ENCODE measurements around the gene FAM81A. TPM values are rescaled to one million over a fixed set of nuclear protein-coding genes. Genes with fewer than 3 reads are reported as not detected.

FAM81A gene
- polyA plus RNA-seq, 10 donors: 0.74 to 2.1 (median 1.1) TPM

DNA sequence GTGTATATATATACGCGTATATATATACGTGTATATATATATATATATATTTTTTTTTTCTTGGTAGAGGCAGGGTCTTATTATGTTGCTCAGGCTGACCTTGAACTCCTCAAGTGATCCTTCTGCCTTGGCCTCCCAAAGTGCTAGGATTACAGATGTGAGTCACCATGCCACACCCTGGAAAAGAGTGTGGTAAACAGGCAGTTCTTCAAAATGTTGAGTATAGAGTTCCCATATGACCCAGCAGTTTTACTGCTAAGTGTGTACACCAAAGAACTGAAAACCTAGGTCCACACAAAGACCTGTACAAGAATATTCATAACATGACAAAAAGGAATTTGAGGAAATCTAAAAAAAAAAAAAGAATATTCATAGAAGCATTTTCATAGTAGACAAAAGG, 101.8 kb downstream of the FAM81A start:
- DNase-seq: no peak

- DNase-seq: no peak
Observed at GRCh38 chr15:59540654-59541053, 102.7 kb downstream of the FAM81A start.

DNA sequence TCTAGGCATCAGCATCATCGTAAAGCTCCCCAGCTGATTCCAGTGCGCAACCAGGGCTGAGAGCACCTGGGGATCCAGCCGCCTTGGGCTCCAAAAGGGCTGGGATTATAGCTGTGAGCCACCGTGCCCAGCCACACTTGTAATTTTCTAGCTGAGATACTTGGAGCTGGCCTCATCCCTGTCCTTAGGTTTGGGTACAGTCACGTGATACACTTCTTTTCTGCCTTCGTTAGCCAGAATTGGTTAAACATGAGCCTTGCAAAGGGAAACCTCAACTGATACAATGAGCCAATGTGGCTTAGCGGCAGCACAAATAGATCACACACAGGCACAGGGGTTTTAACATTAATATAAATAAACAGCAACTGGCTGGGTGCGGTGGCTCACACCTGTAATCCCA, 103.8 kb downstream of the FAM81A start:
- DNase-seq: no peak

- no peak for DNase-seq
Observed at GRCh38 chr15:59543721-59544547, 105.9 kb downstream of the FAM81A start.

GRCh38 chr15:59545573-59545972, 107.6 kb downstream of the FAM81A start:
- DNase-seq: no peak

- no peak for DNase-seq
Observed at GRCh38 chr15:59548501-59549226, 110.7 kb downstream of the FAM81A start.

DNA sequence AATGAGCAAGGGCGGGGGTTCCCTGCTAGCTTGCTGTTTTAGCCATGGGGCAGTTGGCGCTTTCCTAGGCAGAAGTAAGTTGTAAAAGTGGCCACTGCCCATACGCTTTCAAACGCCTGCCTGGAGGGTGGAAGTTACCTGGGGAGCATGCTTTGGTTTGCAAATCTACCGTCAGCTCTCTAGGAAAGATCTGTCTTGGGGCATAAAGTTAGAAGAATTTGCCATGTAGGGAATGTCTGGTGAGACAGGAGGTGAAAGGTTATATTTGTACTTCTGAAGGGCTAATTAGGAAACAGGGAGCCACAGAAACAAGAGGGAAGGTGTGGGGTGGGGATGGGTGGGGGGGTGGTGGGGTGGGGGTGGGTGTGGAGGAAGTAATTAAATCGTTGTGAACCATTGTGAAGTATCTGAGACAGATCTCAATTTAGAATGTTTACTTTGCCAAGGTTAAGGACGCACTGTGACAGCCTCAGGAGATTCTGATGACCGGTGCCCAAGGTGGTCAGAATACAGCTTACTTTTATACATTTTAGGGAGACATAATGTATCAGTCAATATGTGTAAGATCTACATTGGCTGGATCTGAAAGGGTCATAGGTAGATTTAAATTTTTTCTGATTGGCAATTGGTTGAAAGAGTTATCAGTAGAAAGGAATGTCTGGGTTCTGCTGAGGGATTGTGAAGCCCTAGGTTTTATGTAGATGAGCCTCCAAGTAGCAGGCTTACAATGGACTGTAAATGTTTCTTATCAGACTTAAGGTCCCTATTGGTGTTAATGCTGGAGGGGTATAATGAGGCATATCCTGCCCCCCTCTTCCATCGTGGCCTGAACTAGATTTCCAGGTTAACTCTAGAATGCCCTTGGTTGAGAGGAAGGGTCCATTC, 111.6 kb downstream of the FAM81A start:
- no peak for DNase-seq

GRCh38 chr15:59550530-59550929, 112.5 kb downstream of the FAM81A start:
- DNase-seq: no peak

- no peak for DNase-seq
Observed at GRCh38 chr15:59550956-59551355, 113.0 kb downstream of the FAM81A start.

GRCh38 chr15:59553879-59554735, 116.1 kb downstream of the FAM81A start:
- no peak for DNase-seq

DNA sequence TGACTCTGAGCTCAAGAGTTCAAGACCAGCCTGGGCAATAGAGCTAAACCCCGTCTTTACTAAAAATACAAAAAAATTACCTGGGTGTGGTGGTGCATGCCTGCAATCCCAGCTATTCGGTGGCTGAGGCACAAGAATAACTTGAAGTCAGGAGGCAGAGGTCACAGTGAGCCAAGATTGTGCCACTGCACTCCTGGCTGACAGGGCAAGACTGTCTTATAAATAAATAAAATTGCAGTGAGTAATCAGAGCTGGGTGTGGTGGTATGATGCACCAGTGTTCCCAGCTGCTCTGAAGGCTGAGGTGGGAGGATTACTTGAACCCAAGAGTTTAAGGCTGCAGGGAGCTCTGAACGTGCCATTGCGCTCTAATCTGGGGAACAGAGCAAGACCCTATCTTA, 117.7 kb downstream of the FAM81A start:
- no peak for DNase-seq

GRCh38 chr15:59556380-59556779, 118.4 kb downstream of the FAM81A start:
- DNase-seq: no peak

GRCh38 chr15:59557581-59557980, 119.6 kb downstream of the FAM81A start:
- DNase-seq: no peak

- no peak for DNase-seq
Observed at GRCh38 chr15:59558851-59559250, 120.9 kb downstream of the FAM81A start.

DNA sequence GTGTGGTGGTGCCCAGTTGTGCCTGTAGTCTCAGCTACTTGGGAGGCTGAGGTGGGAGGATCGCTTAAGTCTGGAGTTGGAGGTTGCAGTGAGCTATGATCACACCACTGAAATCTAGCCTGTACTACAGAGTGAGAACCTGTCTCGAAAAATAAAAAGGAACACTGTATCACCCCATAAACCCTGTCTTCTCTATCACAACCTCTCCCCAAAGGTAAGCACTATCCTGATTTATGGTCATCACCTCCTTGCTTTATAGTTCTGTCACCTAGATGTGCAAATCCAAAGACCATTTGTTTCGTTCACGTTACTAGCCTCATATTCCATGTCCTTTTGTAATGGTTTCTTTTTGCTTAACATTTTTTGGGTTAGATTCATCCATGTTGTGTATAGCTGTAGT, 123.6 kb downstream of the FAM81A start:
- DNase-seq: no peak

DNA sequence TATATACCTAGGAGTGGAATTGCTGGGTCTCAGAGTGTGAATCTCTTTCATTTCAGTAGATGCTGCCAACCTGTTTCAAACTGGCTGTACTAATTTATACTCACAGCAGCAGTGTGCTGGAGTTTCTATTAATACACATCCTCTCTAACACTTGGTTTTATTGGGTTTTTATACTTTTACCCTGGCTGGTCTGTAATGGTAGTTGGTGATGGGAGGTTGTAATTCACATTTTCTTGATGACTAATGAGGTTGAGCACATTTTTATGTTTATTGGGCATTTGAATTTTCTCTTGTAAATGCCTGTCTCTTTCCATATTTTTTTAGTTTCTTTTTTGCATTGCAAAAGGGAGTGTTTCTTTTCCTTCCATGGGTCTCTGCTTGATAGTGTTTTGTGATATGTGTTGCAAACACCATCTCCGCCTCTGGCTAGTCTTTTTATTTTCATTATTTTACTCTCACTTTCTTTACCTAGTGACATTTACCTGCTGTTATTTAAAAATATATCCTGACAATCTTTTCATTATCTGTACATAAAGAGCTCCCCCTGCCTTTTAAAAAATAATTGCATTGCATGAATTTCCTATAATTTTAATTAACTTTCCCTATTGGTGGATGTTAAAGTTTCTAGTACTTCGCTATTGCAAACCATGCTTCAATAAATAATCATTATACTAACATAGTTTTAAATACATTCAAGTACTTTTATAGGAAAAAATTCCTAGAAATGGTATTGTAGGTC, 124.6 kb downstream of the FAM81A start:
- DNase-seq: no peak

DNA sequence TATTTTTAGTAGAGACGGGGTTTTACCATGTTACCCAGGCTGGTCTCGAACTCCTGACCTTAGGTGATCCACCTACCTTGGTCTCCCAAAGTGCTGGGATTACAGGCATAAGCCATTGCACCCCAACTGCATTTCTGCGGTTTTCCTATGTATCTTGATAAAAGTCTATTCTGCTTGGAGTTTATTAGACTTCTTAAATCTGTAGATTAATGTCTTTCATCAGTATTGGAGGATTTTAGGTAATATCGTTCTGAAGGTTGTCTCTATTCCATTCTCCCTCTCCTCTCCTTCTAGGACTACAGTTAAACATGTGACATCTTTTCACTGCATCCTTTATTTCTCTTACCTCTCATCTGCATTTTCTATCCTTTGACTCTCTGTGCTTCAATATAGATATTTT, 127.3 kb downstream of the FAM81A start:
- no peak for DNase-seq

GRCh38 chr15:59567324-59567723, 129.3 kb downstream of the FAM81A start:
- DNase-seq: no peak

DNA sequence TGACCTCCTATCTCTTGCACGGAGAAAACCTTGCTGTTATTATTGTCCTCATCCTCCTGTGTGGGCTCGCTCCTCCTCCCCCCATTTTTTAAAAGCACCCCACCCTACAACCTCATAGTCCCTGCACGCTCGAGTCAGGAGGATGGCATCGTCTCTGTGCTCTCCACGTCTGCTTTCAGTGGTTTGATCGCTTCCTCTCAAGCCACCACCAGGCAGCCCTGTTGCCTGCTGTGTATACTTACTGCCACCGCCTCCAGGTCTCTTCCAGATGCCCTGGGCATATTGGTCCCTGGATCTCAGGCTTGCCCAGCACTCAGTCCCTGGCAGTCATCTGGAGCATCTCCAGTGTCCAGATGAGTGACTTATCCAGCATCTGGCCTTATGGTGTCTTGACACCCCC, 131.5 kb downstream of the FAM81A start:
- DNase-seq: no peak

DNA sequence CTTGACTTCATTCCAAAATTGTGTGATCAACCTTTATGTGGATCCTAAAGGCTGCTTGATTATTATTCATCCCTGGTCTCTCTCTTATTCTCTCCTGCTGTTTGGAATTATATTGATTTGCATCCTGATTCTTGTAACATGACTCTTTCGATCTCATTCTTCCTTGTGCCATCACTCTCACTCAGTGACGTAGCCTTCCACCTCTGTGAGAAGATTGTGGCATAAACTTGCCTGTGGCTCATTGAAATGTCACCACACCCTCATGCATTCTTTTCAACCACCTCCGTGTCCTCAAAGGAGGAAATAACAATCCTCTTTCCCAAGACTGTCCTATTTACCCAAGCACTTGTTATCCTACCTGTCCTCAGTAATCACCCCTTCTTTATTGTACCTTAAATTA, 132.3 kb downstream of the FAM81A start:
- DNase-seq: no peak

DNA sequence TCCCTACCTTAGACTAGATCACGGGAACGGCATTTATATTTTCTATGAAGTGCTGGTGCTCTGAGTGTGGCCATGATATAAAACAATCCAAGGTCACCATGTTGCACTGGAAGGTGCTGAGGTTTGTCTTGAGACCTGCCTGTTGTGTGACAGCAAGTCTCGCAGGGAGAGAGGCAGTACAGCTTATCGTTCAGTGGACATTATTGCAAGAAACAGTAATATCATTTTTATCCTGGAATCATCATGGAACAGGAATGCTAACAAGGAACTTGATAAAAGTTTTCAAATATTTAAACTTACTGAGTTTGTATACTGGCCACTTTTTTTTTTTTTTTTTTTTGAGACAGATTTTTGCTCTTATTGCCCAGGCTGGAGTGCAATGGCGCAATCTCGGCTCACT, 133.6 kb downstream of the FAM81A start:
- no peak for DNase-seq
